Retinal pigment epithelial cell (primary cell): ENCODE results near the gene TMED1.
"Not testable (repeated sequence)": the region's sequence is repeated elsewhere in the genome, so short reads cannot be mapped to it uniquely, and the experiment has no call there.

Experiments used
- DNase-seq: peaks from one replicate; pipeline ENCODE4 v3.0.0-alpha.2; 2010; ENCODE audit warnings: low read depth
- H3K4me3 ChIP-seq: 2 replicates; pipeline ENCODE4 v1.5.1; 2011; ENCODE audit warnings: mild to moderate bottlenecking, low read length, control low read depth, moderate library complexity
- TF ChIP-seq, protein P1 (sequence below): conservative IDR thresholded peaks from 2 replicates; pipeline ENCODE4 v1.5.1; 2011; ENCODE audit warnings: low read depth, low read length, control low read depth, inconsistent platforms

Gene TMED1

DNA sequence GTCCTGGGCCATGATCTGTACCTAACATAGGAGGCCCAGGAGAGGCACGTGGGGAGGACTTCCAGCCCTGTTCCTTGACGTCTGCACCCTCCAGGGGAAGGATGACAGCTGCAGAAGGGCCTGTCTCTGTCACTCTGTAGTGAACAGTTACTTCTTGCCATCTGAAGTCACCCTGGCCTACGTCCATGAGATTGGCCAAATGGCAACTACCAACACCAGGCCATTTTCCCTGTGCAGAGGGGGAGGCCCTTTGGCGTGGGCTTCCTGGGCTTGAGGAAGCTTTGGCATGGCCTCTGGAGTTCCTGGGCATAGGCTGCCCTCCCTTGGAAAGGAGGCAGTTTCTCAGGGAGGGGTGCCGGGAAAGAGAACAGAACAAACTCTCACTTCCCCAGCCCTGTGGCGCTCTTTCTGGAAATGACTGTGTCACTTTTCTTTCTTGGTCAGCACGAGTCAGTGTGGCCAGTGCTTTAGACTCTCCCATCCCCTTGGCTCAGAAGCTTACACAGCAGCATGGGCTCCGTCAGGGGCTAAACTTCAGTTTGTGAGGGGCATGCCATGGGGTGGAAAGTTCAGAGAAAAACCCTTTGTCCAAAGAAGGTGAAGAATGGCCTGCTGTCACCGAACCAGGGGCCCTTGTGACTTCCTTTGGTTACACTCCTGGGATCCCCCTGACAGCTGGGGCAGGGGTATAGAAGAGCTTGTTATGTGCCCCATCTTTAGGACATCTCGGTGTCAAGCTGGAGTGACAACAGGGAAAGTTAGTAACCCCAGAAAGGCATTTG lies 40.6 kb upstream of the TMED1 start:
- TF ChIP-seq, protein P1, sequence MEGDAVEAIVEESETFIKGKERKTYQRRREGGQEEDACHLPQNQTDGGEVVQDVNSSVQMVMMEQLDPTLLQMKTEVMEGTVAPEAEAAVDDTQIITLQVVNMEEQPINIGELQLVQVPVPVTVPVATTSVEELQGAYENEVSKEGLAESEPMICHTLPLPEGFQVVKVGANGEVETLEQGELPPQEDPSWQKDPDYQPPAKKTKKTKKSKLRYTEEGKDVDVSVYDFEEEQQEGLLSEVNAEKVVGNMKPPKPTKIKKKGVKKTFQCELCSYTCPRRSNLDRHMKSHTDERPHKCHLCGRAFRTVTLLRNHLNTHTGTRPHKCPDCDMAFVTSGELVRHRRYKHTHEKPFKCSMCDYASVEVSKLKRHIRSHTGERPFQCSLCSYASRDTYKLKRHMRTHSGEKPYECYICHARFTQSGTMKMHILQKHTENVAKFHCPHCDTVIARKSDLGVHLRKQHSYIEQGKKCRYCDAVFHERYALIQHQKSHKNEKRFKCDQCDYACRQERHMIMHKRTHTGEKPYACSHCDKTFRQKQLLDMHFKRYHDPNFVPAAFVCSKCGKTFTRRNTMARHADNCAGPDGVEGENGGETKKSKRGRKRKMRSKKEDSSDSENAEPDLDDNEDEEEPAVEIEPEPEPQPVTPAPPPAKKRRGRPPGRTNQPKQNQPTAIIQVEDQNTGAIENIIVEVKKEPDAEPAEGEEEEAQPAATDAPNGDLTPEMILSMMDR, result no peak
- H3K4me3 ChIP-seq, result no peak overlapping the region
- DNase-seq, result no peak

DNA sequence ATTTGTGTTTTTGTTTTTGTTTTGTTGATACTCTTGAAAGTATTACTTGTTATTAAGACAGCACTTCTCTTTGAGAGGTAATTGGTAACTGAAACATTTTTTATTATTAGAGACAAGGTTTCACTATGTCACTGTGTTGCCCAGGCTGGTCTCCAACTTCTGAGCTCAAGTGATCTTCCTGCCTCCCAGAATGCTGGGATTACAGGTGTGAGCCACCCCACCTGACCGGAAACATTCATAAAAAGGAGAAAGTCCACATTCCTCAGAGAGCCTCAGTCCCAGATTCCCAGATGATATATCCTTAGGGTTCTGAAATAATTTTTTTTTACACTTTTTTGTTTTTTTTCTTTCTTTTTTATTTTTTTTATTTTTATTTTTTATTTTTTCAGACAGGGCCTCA lies 38.0 kb upstream of the TMED1 start:
- H3K4me3 ChIP-seq, result no peak overlapping the region
- no peak for DNase-seq
- TF ChIP-seq, protein P1, result no peak

DNA sequence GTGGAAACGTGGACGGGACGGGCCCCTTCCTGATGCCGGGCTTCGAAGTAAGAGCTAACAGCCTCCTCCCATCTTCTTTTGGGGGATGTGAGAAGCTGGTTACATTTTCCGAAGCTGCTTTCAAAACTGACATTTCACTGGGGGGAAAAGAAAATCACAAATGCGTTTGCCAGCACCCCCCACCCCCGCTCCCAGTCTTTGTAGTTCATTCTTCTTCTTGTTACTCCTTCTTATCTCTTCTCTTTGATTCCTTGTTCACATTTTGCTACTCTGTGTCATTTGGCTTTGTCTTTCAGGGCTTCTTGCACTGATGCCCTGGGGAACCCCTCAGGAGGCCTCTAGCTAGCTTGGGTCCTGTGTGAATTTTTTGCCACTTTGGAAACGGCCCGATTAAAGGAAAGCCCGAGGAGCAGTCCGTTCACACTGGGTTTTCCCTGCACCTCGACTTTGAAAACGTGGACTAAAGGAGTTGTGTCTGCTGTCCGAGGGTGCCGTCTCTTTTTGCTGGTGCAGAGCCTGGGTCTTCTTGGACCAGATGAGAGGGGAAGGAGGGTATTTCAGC lies 36.6 kb upstream of the TMED1 start:
- peak overlapping the region; percentile 82 for H3K4me3 ChIP-seq
- no peak for DNase-seq
- TF ChIP-seq, protein P1, result no peak

DNA sequence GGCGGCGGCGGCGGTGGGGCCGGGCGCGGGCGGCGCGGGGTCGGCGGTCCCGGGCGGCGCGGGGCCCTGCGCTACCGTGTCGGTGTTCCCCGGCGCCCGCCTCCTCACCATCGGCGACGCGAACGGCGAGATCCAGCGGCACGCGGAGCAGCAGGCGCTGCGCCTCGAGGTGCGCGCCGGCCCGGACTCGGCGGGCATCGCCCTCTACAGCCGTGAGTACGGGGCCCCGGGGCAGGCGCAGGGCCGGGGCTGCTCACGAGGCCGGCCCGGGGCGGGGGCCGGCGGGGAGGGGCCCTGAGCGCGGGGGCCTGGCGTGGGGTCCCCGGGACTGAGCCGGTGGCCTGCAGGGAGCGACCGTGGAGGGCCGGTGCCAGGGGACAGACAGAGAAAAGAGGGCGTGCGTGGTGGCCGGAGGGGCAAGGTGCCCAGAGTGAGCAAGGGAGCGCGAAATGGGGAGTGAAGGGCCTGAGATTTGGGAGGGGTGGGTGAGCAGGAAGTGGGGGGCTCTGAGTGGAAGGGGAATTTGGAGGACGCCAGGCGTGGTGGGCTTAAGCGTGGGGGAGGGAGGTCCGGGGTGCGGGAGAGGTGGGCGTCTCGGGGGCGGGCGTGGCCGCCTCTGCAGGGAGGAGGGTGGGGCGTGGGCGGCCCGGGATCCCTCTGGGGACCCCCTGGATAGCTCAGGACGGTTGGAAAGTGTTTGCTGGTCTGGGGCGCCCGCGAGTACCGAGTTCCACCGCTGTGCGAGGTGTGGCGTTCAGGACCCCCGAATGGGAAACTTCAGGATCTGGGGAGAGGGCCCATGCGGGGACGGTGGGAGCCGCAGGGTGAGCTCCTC lies 35.9 kb upstream of the TMED1 start:
- TF ChIP-seq, protein P1, result peak; percentile 8
- DNase-seq, result no peak
- H3K4me3 ChIP-seq, result peak overlapping the region; percentile 82

DNA sequence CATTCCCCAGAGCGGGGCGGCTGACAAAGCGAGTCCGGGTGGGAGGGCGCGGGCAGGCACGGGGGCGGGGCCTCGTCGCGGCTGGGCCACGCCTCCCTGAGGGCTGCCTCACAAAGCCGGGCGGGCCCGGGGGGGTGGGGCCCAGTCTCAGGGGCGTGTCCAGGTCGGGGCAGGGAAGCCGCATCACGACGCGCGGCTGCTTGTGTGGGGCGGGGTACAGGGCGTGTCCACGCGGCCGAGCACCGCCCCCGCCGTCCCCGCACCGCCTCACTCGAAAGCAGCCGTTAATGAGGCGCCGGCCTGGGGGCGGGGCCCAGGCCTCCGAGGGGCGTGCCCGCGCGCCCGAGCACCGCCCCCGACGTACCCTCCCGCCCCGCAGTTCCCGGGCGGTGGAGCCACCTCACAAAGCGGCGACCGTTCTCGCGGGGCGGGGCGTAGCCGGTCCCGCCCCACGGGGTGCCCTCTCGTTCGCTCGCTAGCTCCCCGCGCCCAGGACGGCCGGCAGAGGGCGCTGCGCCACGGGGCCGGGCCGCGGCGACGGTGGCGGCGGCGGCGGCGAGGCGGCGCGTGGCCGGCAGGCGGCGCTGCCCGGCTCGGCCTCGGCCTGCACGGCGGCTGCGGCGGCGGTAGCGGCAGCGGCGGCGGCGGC lies 35.1 kb upstream of the TMED1 start, which contains the start of gene CARM1:
Gene CARM1, plus strand, starts transcription at position 599 of the 649 bp plus-strand sequence. CDS start 150 bp downstream, outside the sequence.
- H3K4me3 ChIP-seq, result peak within 1 kb of the TSS; percentile 82
- DNase-seq, result peak; percentile 83
- TF ChIP-seq, protein P1, result peak; percentile 52

DNA sequence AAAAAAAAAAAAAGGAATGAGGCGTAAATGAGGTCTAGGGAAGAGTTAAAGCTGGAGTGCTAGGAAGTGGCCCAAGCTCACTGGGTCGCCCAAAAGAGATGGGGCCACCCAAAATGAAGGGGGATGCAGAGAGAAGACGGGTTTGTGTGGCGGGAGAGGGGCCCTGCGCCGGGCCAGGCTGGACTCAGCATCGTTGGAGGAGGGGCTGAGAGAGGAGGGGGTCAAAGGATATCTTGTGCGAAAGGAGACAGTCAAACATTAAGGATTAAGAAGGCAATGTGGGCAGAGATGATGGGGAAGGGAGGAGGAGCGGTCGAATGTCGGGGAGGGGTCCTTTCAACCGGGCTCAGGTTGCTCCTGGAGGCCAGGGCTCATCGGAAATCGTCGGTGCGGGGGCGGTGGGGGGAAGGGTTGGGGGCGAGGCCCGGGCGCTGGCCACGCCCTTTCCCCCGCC lies 34.5 kb upstream of the TMED1 start:
- no peak for DNase-seq
- H3K4me3 ChIP-seq, result peak overlapping the region; percentile 66
- TF ChIP-seq, protein P1, result no peak

DNA sequence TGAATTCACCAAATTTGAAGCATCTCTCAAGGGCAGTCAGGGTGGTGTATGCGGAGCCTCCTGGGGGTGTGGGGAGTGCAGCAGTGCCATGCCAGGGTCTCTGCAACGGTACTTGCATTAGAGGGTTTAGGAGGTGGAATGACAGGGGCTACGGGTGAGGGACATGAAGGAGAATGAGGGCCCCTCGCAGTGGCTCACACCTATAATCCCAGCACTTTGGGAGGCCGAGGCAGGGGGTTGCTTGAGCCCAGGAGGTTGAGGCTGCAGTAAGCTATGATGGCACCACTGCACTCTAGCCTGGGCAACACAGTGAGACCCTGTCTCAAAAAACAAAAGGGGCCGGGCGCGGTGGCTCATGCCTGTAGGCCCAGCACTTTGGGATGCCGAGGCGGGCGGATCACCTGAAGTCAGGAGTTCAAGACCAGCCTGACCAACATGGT lies 33.9 kb upstream of the TMED1 start:
- H3K4me3 ChIP-seq, DNase-seq: not testable (repeated sequence)
